D721Med (cell line): Measurements from ENCODE around the gene ACP4.

Experiments used
- DNase-seq: peaks from one replicate; pipeline ENCODE4 v3.0.0; 2011; ENCODE audit warnings: low spot score; ENCODE audit not compliant: insufficient read length
- FAIRE-seq: peaks from 2 replicates; lab custom pipeline; 2011; peaks lifted over from hg19 to GRCh38; lab: Jason Lieb, UNC
- TF ChIP-seq, protein P1 (sequence below): IDR thresholded peaks from 2 replicates; pipeline ENCODE4 v1.5.1; 2012; ENCODE audit warnings: mild to moderate bottlenecking, control low read depth; ENCODE audit not compliant: insufficient read depth; ENCODE audit errors: missing control alignments

ACP4 gene

DNA sequence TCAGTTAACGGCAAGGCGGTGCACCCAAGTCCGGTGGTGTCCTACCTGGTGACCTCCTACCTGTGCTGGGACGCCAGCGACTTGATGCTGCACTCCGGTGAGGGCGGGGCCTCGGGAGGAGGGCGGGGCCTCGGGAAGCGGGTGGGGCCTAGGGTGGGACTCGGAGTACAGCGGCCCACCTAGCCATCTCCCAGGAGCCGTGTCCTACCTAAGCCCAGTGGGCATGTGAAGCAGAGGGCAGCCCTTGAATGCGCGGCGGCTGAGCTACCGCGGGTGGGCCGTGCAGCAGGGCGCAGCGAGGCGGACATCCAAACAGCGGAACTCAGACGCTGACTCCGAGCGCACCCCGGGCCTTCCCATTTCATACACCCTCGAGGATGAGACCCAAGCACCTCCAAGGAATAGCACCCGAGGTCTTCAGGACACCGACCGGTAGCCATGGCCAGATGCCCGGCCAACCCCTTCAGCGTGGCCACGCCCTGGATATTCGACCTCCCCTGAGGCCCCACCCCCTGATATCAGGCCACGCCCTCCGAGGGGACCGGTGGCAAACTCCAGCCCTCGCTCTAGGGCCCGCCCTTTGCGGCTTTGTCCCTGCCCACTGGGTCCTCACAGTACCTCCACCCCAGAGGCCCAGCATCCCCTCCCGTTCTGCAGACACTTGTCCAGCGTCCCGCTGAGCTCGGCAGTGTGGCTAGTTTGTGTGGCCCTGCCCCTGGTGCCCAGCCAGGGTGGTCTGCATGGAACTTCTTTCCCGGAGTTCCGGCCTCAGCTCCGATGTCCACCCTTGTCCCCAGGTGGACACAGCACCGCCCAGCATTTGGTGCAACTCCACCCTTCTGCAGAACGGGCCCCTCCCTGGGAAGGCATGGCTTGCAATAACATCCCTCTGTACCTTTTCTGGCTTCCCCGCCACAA lies 28.0 kb downstream of the ACP4 start:
- FAIRE-seq (no peak), DNase-seq (no peak)
- TF ChIP-seq, protein P1, sequence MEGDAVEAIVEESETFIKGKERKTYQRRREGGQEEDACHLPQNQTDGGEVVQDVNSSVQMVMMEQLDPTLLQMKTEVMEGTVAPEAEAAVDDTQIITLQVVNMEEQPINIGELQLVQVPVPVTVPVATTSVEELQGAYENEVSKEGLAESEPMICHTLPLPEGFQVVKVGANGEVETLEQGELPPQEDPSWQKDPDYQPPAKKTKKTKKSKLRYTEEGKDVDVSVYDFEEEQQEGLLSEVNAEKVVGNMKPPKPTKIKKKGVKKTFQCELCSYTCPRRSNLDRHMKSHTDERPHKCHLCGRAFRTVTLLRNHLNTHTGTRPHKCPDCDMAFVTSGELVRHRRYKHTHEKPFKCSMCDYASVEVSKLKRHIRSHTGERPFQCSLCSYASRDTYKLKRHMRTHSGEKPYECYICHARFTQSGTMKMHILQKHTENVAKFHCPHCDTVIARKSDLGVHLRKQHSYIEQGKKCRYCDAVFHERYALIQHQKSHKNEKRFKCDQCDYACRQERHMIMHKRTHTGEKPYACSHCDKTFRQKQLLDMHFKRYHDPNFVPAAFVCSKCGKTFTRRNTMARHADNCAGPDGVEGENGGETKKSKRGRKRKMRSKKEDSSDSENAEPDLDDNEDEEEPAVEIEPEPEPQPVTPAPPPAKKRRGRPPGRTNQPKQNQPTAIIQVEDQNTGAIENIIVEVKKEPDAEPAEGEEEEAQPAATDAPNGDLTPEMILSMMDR: no peak

DNA sequence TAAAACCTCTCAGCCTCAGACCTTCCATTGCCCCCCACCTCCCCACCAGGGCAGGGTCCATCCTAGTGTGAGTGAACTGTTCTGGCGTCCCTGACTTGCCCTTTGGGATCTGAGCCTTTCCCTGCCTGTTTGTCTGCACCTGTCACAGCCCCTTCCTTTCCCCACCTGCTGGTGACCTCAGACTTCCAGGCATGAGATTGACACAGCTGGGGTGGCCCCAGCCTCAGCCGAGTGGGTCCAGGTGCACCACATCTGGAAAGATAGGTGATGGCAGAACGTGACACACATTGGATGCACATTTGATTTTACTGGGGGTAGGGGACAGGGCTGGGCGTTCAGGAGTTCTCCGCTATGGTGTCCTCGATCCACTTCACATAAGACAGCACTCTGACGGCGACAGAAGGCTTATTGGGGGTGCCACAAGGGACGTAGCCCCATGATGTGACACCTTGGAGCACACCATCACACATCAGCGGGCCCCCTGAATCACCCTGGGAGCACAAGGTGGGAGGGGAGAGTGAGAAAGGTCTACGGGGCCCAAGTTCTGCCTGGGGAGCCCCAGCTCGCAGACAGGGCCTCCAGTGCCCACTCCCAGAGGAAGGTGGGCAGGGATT lies 28.8 kb downstream of the ACP4 start:
- no peak for FAIRE-seq
- TF ChIP-seq, protein P1: no peak

DNA sequence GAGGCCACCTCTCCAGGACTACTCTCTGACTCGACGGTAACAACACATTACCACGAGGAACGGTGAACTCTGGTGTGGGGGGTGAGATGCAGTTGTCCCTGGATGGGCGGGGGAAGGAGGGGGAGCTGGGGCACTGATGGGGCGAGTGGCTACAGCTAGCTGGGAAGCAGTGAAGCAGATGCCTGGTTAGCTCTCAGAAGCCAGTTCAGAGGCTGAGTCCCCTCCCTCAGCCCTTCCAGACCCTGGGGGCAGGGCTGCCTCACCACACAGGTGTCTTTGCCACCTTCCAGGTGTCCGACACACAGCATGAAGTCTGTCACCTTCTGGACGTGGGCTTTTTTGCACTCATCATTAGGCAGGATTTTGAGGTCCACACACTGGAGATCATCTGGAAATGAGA lies 29.4 kb downstream of the ACP4 start:
- DNase-seq: no peak
- no peak for FAIRE-seq
- TF ChIP-seq, protein P1: no peak

More for the DNA sequence above, 28.8 kb downstream of the ACP4 start:
- no peak for DNase-seq

DNA sequence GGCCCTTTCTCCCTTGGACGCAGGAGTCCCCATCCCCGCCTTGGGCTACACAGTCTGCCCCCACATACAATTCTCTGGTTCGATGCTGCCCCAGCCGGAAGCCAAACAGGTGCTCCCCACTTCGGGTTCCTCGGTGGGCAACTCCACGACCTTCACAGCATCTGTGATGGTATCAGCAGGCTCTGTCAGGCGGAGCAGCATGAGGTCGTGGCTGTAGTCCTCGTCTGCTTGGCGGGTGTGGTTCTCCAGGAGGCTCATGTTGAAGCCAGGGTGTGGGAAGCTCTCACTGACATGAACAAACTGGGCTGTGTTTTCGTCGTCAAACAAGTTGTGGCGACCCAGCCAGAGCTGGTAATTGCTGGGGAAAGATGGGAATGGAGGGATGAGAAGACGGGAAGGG lies 29.9 kb downstream of the ACP4 start:
- no peak for FAIRE-seq
- TF ChIP-seq, protein P1: no peak
- DNase-seq: no peak

DNA sequence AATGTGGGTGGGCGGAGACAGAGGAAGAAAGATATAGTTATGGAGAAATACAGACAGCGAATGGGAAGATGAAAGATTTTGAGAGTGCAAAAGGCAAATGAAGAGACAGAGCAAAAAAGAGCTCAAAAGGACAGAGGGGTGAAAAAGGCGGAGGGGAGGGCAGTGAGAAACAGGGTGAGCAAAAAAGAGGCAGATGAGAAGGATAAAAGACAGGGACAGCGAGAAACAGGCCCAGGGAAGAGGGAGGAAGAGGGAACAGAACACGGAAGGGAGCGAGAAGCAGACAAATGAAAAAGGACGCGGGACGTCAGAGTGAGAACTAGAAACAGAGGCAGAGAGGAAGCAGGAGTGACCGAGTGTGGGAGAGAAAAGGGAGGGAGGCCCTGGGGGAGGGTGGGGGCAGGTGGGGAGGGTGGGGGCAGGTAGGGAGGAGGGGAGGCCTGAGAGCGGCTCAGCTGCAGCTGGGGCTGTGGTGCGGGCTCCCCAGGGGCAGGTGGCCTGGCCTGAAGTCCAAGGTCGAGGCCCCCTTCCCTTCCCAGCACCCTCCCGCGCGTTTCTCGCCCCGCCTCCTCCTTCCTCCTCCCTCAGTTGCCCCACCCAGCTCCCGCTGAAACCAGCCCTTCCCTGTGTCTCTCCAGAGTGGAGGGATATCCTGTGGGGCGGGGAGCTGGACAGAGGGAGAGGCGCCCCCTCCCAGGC lies 30.5 kb downstream of the ACP4 start:
- DNase-seq (no peak), FAIRE-seq (no peak)
- TF ChIP-seq, protein P1: no peak

DNA sequence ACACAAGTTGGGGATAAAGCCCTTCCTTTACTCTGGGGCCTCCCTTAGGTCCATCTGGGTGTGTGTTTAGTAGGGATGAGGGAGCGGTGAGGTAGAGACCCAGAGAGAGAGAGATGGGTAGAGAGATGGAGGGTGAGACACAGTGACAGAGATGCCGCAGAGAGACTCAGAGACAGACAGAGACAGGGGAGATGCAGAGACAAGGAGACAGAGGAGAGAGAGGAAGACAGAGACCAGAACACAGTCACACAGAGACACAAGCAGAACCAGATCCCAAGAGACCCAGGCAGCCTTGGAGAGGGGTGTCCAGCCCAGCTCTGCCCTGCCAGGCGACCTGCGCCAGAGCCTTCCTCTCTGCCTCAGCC lies 31.0 kb downstream of the ACP4 start:
- no peak for DNase-seq
- no peak for FAIRE-seq
- TF ChIP-seq, protein P1: no peak

DNA sequence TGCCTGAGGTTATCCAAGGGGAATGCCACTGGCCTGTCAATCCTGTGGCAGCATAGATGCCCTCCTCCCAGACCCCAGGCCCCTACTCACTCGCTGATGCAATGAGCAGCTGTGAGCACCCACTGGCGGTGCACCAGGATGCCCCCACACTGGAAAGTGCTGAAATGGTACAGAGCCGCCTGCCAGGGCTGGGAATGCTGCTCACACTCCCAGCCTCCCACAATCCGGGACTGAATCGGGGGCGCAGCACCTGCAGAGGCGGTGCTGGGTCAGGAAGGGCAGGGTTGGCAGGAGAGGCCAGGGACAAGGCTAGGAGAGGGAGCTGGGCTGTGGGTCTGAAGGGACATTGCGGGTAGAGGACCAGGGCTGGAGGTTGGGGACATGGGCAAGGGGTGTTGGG lies 31.4 kb downstream of the ACP4 start:
- no peak for FAIRE-seq
- DNase-seq: no peak
- TF ChIP-seq, protein P1: no peak
